Muscle of leg (tissue), 11 donors: ENCODE data around the gene PVR. TPM values are rescaled to one million over a fixed set of nuclear protein-coding genes. Genes with fewer than 3 reads are reported as not detected.
A peak's percentile ranks its signal among the peaks of the same experiment; 100 is the strongest.
"Not testable (repeated sequence)": the region's sequence is repeated elsewhere in the genome, so short reads cannot be mapped to it uniquely, and the experiment has no call there.

ENCODE experiments used
- DNase-seq: peaks from one replicate; pipeline ENCODE4 v3.0.0; 2013
- H3K27ac ChIP-seq: one replicate; pipeline ENCODE4 v1.5.1; 2013; ENCODE audit warnings: mild to moderate bottlenecking, low read length, control low read depth
- H3K27me3 ChIP-seq: one replicate; pipeline ENCODE4 v1.6.1; 2013; ENCODE audit warnings: low read length; ENCODE audit not compliant: control insufficient read depth, insufficient read depth
- H3K36me3 ChIP-seq: one replicate; pipeline ENCODE4 v1.6.1; 2013; ENCODE audit warnings: low read length; ENCODE audit not compliant: control insufficient read depth, insufficient read depth
- H3K4me1 ChIP-seq: one replicate; pipeline ENCODE4 v1.6.1; 2013; ENCODE audit warnings: low read length; ENCODE audit not compliant: control insufficient read depth, insufficient read depth
- H3K4me3 ChIP-seq: one replicate; pipeline ENCODE4 v1.5.1; 2013; ENCODE audit warnings: low read length, control low read depth
- H3K9me3 ChIP-seq: replicated peaks from 2 replicates; pipeline ENCODE4 v1.6.1; 2013; ENCODE audit warnings: low read depth, low read length; ENCODE audit not compliant: control insufficient read depth
- WGBS: methylation state at CpG from one replicate; pipeline ENCODE4 v1.1.5; 2013; ENCODE audit warnings: missing lambda C conversion rate; ENCODE audit not compliant: insufficient coverage; 5-methylcytosine and 5-hydroxymethylcytosine counted together
- polyA plus RNA-seq, 8 donors: library from polyadenylated mRNA; unstranded; fragments of 120-200 nt; gene quantifications; one replicate each; pipeline versions ENCODE4 v1.2.1 to v1.2.3, GENCODE V29; 2013; ENCODE audit warnings: inconsistent platforms in 1 of 8, low replicate concordance in 1 of 8; ENCODE audit not compliant: insufficient read length in 8 of 8, insufficient read depth in 1 of 8
- total RNA-seq: library from RNA; stranded (reverse); fragments of 120-200 nt; gene quantifications from one replicate; pipeline ENCODE4 v1.2.4, GENCODE V29; 2013

The PVR gene
- total and polyA plus RNA-seq, 9 donors: 18.4 to 25.6 (median 20.3) TPM

GRCh38 chr19:44627631-44628030 is 16.1 kb upstream of the PVR start:
- WGBS: 79% methylated on average over 4 of the region's 4 CpGs
- no peak for DNase-seq
- Histone ChIP-seq H3K36me3 (no peaks in the 10 kb centered on the region), H3K27ac (no peak overlapping the region), H3K4me3 (no peak overlapping the region), H3K4me1 (peaks cover 15% of the 10 kb centered on the region), H3K27me3 (no peaks in the 10 kb centered on the region), H3K9me3 (peaks cover 3% of the 10 kb centered on the region)

- Histone ChIP-seq H3K36me3 (no peaks in the 10 kb centered on the region), H3K9me3 (peaks cover 3% of the 10 kb centered on the region), H3K27me3 (no peaks in the 10 kb centered on the region), H3K4me1 (peaks cover 8% of the 10 kb centered on the region), H3K27ac (no peak overlapping the region), H3K4me3 (no peak overlapping the region)
- 76% methylated on average over 3 of the region's 3 CpGs for WGBS
- no peak for DNase-seq
Measured at GRCh38 chr19:44628793-44629192, 14.9 kb upstream of the PVR start.

- DNase-seq, H3K27me3 ChIP-seq, H3K27ac ChIP-seq, H3K9me3 ChIP-seq, H3K4me3 ChIP-seq, H3K36me3 ChIP-seq: not testable (repeated sequence)
- WGBS: 91% methylated on average over 7 of the region's 8 CpGs
- peaks cover 17% of the 10 kb centered on the region for H3K4me1 ChIP-seq
Measured at GRCh38 chr19:44631611-44632010, 12.1 kb upstream of the PVR start.

GRCh38 chr19:44634058-44634457 is 9.7 kb upstream of the PVR start:
- not testable (repeated sequence) for H3K36me3 ChIP-seq, H3K4me3 ChIP-seq, H3K27me3 ChIP-seq, H3K9me3 ChIP-seq, H3K27ac ChIP-seq, DNase-seq
- H3K4me1 ChIP-seq: peaks cover 16% of the 10 kb centered on the region
- WGBS: 14% methylated on average over 4 of the region's 5 CpGs

- no peak overlapping the region for H3K27ac ChIP-seq
- peaks cover 16% of the 10 kb centered on the region for H3K4me1 ChIP-seq
- no peaks in the 10 kb centered on the region for H3K36me3 ChIP-seq
- H3K4me3 ChIP-seq: no peak overlapping the region
- H3K27me3 ChIP-seq: no peaks in the 10 kb centered on the region
- WGBS: 80% methylated on average over 1 of the region's 2 CpGs
- no peak for DNase-seq
- H3K9me3 ChIP-seq: no peaks in the 10 kb centered on the region
Measured at GRCh38 chr19:44634785-44635184, 8.9 kb upstream of the PVR start.

GRCh38 chr19:44635581-44636438 is 7.9 kb upstream of the PVR start:
- no peak overlapping the region for H3K4me3 ChIP-seq
- 52% methylated on average over 2 of the region's 3 CpGs for WGBS
- no peaks in the 10 kb centered on the region for H3K9me3 ChIP-seq
- peaks cover 16% of the 10 kb centered on the region for H3K4me1 ChIP-seq
- no peaks in the 10 kb centered on the region for H3K27me3 ChIP-seq
- H3K36me3 ChIP-seq: no peaks in the 10 kb centered on the region
- peak overlapping the region; percentile 47 for H3K27ac ChIP-seq
- peak; percentile 77 for DNase-seq

DNA sequence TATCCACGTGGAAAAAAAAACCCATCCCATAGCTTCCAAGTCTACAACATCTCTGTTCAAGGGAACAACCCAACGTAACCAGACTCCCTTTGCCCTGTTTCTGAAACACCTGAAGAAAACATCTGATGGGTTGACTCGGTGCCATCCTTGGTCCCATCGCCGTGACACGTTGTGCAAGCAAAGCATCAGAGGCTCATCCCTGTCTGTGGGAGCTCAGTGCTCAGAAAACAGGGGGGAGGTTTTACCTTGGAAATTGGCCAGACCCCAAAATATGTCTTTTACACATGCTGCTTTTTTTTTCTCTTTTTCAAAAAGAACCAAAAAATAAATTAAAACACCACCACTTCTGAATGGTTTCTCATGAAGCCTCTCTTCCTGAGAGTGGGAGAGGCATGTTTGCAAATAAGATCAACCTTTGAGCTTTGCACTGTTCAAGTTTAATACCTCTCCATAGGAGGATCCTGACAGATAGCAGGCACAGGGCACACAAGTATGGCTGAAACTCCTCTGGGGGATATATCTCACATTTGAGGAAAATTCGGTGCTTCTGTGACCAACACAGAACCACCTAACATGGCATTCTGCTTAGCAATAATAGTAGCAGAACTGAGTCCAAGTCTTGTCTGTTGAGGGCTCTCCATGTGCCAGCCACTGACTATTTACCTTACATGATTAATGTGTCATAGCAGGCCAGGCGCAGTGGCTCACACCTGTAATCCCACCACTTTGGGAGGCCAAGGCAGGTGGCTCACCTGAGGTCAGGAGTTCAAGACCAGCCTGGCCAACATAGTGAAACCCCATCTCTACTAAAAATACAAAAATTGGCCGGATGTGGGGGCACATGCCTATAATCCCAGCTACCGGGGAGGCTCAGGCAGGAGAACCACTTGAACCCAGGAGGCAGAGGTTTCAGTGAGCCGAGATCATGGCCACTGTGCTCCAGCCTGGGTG is 7.0 kb upstream of the PVR start:
- no peak for DNase-seq
- Histone ChIP-seq H3K4me3 (no peak overlapping the region), H3K4me1 (peaks cover 16% of the 10 kb centered on the region), H3K9me3 (no peaks in the 10 kb centered on the region), H3K27me3 (peaks cover 2% of the 10 kb centered on the region), H3K27ac (peak overlapping the region; percentile 40), H3K36me3 (no peaks in the 10 kb centered on the region)
- WGBS: 80% methylated on average over 1 of the region's 11 CpGs

- Histone ChIP-seq H3K9me3 (no peaks in the 10 kb centered on the region), H3K36me3 (no peaks in the 10 kb centered on the region)
- 90% methylated on average over 4 of the region's 5 CpGs for WGBS
Measured at GRCh38 chr19:44637390-44637764, 6.3 kb upstream of the PVR start.

GRCh38 chr19:44640518-44640917 is 3.2 kb upstream of the PVR start:
- Histone ChIP-seq H3K27ac (no peak overlapping the region), H3K36me3 (no peaks in the 10 kb centered on the region), H3K4me3 (no peak overlapping the region), H3K4me1 (peaks cover 19% of the 10 kb centered on the region), H3K9me3 (no peaks in the 10 kb centered on the region), H3K27me3 (peaks cover 4% of the 10 kb centered on the region)
- peak; percentile 62 for DNase-seq
- no CpG with 5 or more reads among the region's 3 CpGs for WGBS

More at GRCh38 chr19:44637390-44637764, 6.3 kb upstream of the PVR start:
- Histone ChIP-seq H3K27ac (no peak overlapping the region), H3K4me1 (peaks cover 16% of the 10 kb centered on the region), H3K4me3 (no peak overlapping the region), H3K27me3 (peaks cover 4% of the 10 kb centered on the region)
- DNase-seq: no peak
